DMS153 (cell line): ENCODE results near the gene FBXO3.
"Not testable (repeated sequence)": the region's sequence is repeated elsewhere in the genome, so short reads cannot be mapped to it uniquely, and the experiment has no call there.

Experiments used
- DNase-seq: peaks from one replicate; lab custom pipeline; 2025; lab: John Stamatoyannopoulos, UW

The FBXO3 gene

GRCh38 chr11:33773987-33774735, at the start of gene FBXO3:
TSS of gene FBXO3 (minus strand) at chr11:33774520. CDS start at chr11:33774497, 23 bp downstream.
- peak; percentile 78 for DNase-seq

GRCh38 chr11:33822981-33823380, 48.7 kb upstream of the FBXO3 start:
- not testable (repeated sequence) for DNase-seq

- DNase-seq: no peak
Measured at GRCh38 chr11:33819278-33820035, 45.1 kb upstream of the FBXO3 start.

- peak; percentile 10 for DNase-seq
Measured at GRCh38 chr11:33808228-33808828, 34.0 kb upstream of the FBXO3 start.

- DNase-seq: no peak
Measured at GRCh38 chr11:33804471-33804870, 30.2 kb upstream of the FBXO3 start.

GRCh38 chr11:33802194-33802950, 28.1 kb upstream of the FBXO3 start:
- peak; percentile 84 for DNase-seq

- DNase-seq: no peak
Measured at GRCh38 chr11:33801821-33802193, 27.5 kb upstream of the FBXO3 start.

- no peak for DNase-seq
Measured at GRCh38 chr11:33797879-33798278, 23.6 kb upstream of the FBXO3 start.

GRCh38 chr11:33790040-33790439, 15.7 kb upstream of the FBXO3 start:
- DNase-seq: no peak

GRCh38 chr11:33788095-33788494, 13.8 kb upstream of the FBXO3 start:
- DNase-seq: not testable (repeated sequence)

GRCh38 chr11:33787076-33787475, 12.8 kb upstream of the FBXO3 start:
- no peak for DNase-seq

- no peak for DNase-seq
Measured at GRCh38 chr11:33785609-33786008, 11.3 kb upstream of the FBXO3 start.

- no peak for DNase-seq
Measured at GRCh38 chr11:33779849-33780528, 5.7 kb upstream of the FBXO3 start.

GRCh38 chr11:33778675-33779074, 4.4 kb upstream of the FBXO3 start:
- DNase-seq: no peak

- no peak for DNase-seq
Measured at GRCh38 chr11:33777906-33778305, 3.6 kb upstream of the FBXO3 start.

- DNase-seq: no peak
Measured at GRCh38 chr11:33775832-33776470, 1.6 kb upstream of the FBXO3 start.

GRCh38 chr11:33775467-33775807, 1.1 kb upstream of the FBXO3 start:
- no peak for DNase-seq

- no peak for DNase-seq
Measured at GRCh38 chr11:33774736-33775466, 581 bp upstream of the FBXO3 start.

GRCh38 chr11:33773404-33773986, 825 bp downstream of the FBXO3 start:
- no peak for DNase-seq

- no peak for DNase-seq
Measured at GRCh38 chr11:33772870-33773269, 1.4 kb downstream of the FBXO3 start.
